H9 (cell line): ENCODE results near the gene CLC. TPM values are rescaled to one million over a fixed set of nuclear protein-coding genes. Genes with fewer than 3 reads are reported as not detected.

Experiments used
- DNase-seq: peaks from one replicate; pipeline ENCODE4 v3.0.0-alpha.2; 2017
- H2AFZ ChIP-seq: one replicate; pipeline ENCODE4 v1.6.1; 2013; ENCODE audit warnings: mild to moderate bottlenecking, low read length, control low read depth, moderate library complexity
- H2AK5ac ChIP-seq: 2 replicates; pipeline ENCODE4 v1.6.1; 2013; ENCODE audit warnings: low read length, control low read depth, mixed read lengths; ENCODE audit not compliant: insufficient read length
- H2BK120ac ChIP-seq: one replicate; pipeline ENCODE4 v1.6.1; 2013; ENCODE audit warnings: low read depth, mild to moderate bottlenecking, low read length, control low read depth, inconsistent platforms; ENCODE audit not compliant: poor library complexity, severe bottlenecking
- H2BK12ac ChIP-seq: 2 replicates; pipeline ENCODE4 v1.6.1; 2013; ENCODE audit warnings: low read length, control low read depth, mixed read lengths, low read depth; ENCODE audit not compliant: insufficient read length
- H2BK15ac ChIP-seq: 2 replicates; pipeline ENCODE4 v1.6.1; 2013; ENCODE audit warnings: low read depth, low read length, control low read depth
- H2BK20ac ChIP-seq: one replicate; pipeline ENCODE4 v1.6.1; 2013; ENCODE audit warnings: low read depth, mild to moderate bottlenecking, low read length, control low read depth, inconsistent platforms; ENCODE audit not compliant: poor library complexity, severe bottlenecking
- H2BK5ac ChIP-seq: 2 replicates; pipeline ENCODE4 v1.6.1; 2013; ENCODE audit warnings: low read length, control low read depth, mixed read lengths; ENCODE audit not compliant: insufficient read length
- H3K14ac ChIP-seq: 2 replicates; pipeline ENCODE4 v1.6.1; 2013; ENCODE audit warnings: low read length, control low read depth; ENCODE audit not compliant: insufficient read depth
- H3K18ac ChIP-seq: 2 replicates; pipeline ENCODE4 v1.6.1; 2013; ENCODE audit warnings: low read depth, mild to moderate bottlenecking, mixed read lengths, low read length, control low read depth; ENCODE audit not compliant: insufficient read length
- H3K23ac ChIP-seq: 2 replicates; pipeline ENCODE4 v1.6.1; 2013; ENCODE audit warnings: low read length, control low read depth, mixed read lengths, low read depth; ENCODE audit not compliant: insufficient read length
- H3K23me2 ChIP-seq: 2 replicates; pipeline ENCODE4 v1.6.1; 2013; ENCODE audit warnings: low read depth, mild to moderate bottlenecking, mixed read lengths, low read length, control low read depth; ENCODE audit not compliant: insufficient read length, poor library complexity, severe bottlenecking
- H3K27ac ChIP-seq: 2 replicates; pipeline ENCODE4 v1.5.1; 2013; ENCODE audit warnings: low read length, control low read depth, mixed read lengths, low read depth; ENCODE audit not compliant: insufficient read length
- H3K27me3 ChIP-seq: 2 replicates; pipeline ENCODE4 v1.6.1; 2013; ENCODE audit warnings: low read length, control low read depth, inconsistent platforms; ENCODE audit not compliant: insufficient read depth
- H3K4ac ChIP-seq: 2 replicates; pipeline ENCODE4 v1.6.1; 2013; ENCODE audit warnings: low read depth, mild to moderate bottlenecking, control low read depth, inconsistent platforms, low read length, moderate library complexity
- H3K4me1 ChIP-seq: 2 replicates; pipeline ENCODE4 v1.6.1; 2013; ENCODE audit warnings: low read length, control low read depth, inconsistent platforms; ENCODE audit not compliant: insufficient read depth
- H3K4me2 ChIP-seq: 2 replicates; pipeline ENCODE4 v1.6.1; 2013; ENCODE audit warnings: low read length, control low read depth, mixed read lengths; ENCODE audit not compliant: insufficient read length, insufficient read depth
- H3K56ac ChIP-seq: 2 replicates; pipeline ENCODE4 v1.6.1; 2013; ENCODE audit warnings: low read depth, mild to moderate bottlenecking, mixed read lengths, low read length, control low read depth; ENCODE audit not compliant: insufficient read length
- H3K79me1 ChIP-seq: 2 replicates; pipeline ENCODE4 v1.6.1; 2013; ENCODE audit warnings: low read depth, mild to moderate bottlenecking, moderate library complexity, low read length, control low read depth, inconsistent platforms; ENCODE audit not compliant: insufficient read depth, poor library complexity, severe bottlenecking
- H3K79me2 ChIP-seq: 2 replicates; pipeline ENCODE4 v1.6.1; 2013; ENCODE audit warnings: low read length, control low read depth, inconsistent platforms; ENCODE audit not compliant: insufficient read depth
- H3K9ac ChIP-seq: 2 replicates; pipeline ENCODE4 v1.6.1; 2013; ENCODE audit warnings: low read length, control low read depth, mixed read lengths; ENCODE audit not compliant: insufficient read length; ENCODE audit errors: extremely low read depth
- H3K9me3 ChIP-seq: one replicate; pipeline ENCODE4 v1.6.1; 2013; ENCODE audit warnings: low read depth, low read length, inconsistent platforms; ENCODE audit not compliant: control insufficient read depth
- H3T11ph ChIP-seq: one replicate; pipeline ENCODE4 v1.6.1; 2013; ENCODE audit warnings: mild to moderate bottlenecking, low read length, control low read depth, inconsistent platforms
- H4K20me1 ChIP-seq: one replicate; pipeline ENCODE4 v1.6.1; 2013; ENCODE audit not compliant: control insufficient read depth, insufficient read length, insufficient read depth
- H4K5ac ChIP-seq: 2 replicates; pipeline ENCODE4 v1.6.1; 2013; ENCODE audit warnings: low read depth, mild to moderate bottlenecking, mixed read lengths, low read length, control low read depth; ENCODE audit not compliant: insufficient read length
- H4K8ac ChIP-seq: replicated peaks from 2 replicates; pipeline ENCODE4 v1.6.1; 2013; ENCODE audit warnings: low read length, control low read depth, mixed read lengths, low read depth; ENCODE audit not compliant: insufficient read length
- H4K91ac ChIP-seq: 2 replicates; pipeline ENCODE4 v1.6.1; 2013; ENCODE audit warnings: low read depth, mild to moderate bottlenecking, moderate library complexity, mixed read lengths, low read length, control low read depth; ENCODE audit not compliant: insufficient read length
- H3K27ac Mint-ChIP-seq, 3 experiments: 2 replicates in 2 of 3; 3 replicates in 1 of 3; pipeline ENCODE4 v1.8.0; 2020 to 2021; ENCODE audit warnings: mixed read lengths in 3 of 3, mild to moderate bottlenecking in 1 of 3, moderate library complexity in 1 of 3
- H3K27me3 Mint-ChIP-seq: 2 replicates; pipeline ENCODE4 v1.8.0; 2021; ENCODE audit warnings: low read depth, mild to moderate bottlenecking, moderate library complexity, mixed read lengths
- H3K36me3 Mint-ChIP-seq, 3 experiments: 2 replicates in 2 of 3; 3 replicates in 1 of 3; pipeline ENCODE4 v1.8.0; 2020 to 2021; ENCODE audit warnings: low read depth in 3 of 3, mixed read lengths in 3 of 3; ENCODE audit not compliant: insufficient read depth in 1 of 3
- H3K4me1 Mint-ChIP-seq, 2 experiments: 2 replicates each; pipeline ENCODE4 v1.8.0; 2020; ENCODE audit warnings: mixed read lengths in 2 of 2
- H3K4me3 Mint-ChIP-seq, 2 experiments: 2 replicates in 1 of 2; 3 replicates in 1 of 2; pipeline ENCODE4 v1.8.0; 2020 to 2021; ENCODE audit warnings: mild to moderate bottlenecking in 2 of 2, mixed read lengths in 2 of 2, moderate library complexity in 1 of 2
- H3K9me3 Mint-ChIP-seq, 2 experiments: 2 replicates in 1 of 2; 3 replicates in 1 of 2; pipeline ENCODE4 v1.8.0; 2020; ENCODE audit warnings: mild to moderate bottlenecking in 2 of 2, mixed read lengths in 2 of 2, moderate library complexity in 1 of 2
- total RNA-seq: library from RNA; stranded (reverse); gene quantifications from 2 replicates; pipeline ENCODE4 v1.2.1, GENCODE V29; 2021
- TF ChIP-seq, protein P1 (sequence below): fragments of 200-600 bp; sonication (generic); conservative IDR thresholded peaks from 3 replicates; pipeline ENCODE4 v1.8.0; 2021; ENCODE audit warnings: antibody characterized with exemption, mild to moderate bottlenecking

Gene CLC
- total RNA-seq, 1 experiment from 2014 or later: 0.39 TPM

- peaks cover 13% of the 10 kb centered on the region for H3K27me3 Mint-ChIP-seq
These were observed 15.0 kb upstream of the CLC start for GRCh38 chr19:39752795-39753194.

More at GRCh38 chr19:39752795-39753194, 15.0 kb upstream of the CLC start:
- TF ChIP-seq, protein P1, sequence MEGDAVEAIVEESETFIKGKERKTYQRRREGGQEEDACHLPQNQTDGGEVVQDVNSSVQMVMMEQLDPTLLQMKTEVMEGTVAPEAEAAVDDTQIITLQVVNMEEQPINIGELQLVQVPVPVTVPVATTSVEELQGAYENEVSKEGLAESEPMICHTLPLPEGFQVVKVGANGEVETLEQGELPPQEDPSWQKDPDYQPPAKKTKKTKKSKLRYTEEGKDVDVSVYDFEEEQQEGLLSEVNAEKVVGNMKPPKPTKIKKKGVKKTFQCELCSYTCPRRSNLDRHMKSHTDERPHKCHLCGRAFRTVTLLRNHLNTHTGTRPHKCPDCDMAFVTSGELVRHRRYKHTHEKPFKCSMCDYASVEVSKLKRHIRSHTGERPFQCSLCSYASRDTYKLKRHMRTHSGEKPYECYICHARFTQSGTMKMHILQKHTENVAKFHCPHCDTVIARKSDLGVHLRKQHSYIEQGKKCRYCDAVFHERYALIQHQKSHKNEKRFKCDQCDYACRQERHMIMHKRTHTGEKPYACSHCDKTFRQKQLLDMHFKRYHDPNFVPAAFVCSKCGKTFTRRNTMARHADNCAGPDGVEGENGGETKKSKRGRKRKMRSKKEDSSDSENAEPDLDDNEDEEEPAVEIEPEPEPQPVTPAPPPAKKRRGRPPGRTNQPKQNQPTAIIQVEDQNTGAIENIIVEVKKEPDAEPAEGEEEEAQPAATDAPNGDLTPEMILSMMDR: no peak
- Histone ChIP-seq H3K79me2 (no peaks in the 10 kb centered on the region), H2BK20ac (no peak overlapping the region), H2BK15ac (no peak overlapping the region), H4K8ac (no peak overlapping the region), H2BK5ac (no peak overlapping the region), H3K23ac (no peak overlapping the region), H3K27me3 (no peaks in the 10 kb centered on the region), H3K4me1 (no peaks in the 10 kb centered on the region), H4K20me1 (no peaks in the 10 kb centered on the region), H2AFZ (no peak overlapping the region), H3K4ac (no peak overlapping the region), H4K5ac (no peak overlapping the region), H3K9ac (no peak overlapping the region), H2AK5ac (no peak overlapping the region), H3K23me2 (no peaks in the 10 kb centered on the region), H3K56ac (no peak overlapping the region), H3K27ac (no peak overlapping the region), H2BK12ac (no peak overlapping the region), H3K18ac (no peak overlapping the region), H4K91ac (no peak overlapping the region), H2BK120ac (no peak overlapping the region), H3K4me2 (no peak overlapping the region), H3K79me1 (no peaks in the 10 kb centered on the region), H3K9me3 (no peaks in the 10 kb centered on the region), H3T11ph (no peak overlapping the region), H3K14ac (no peak overlapping the region)
- no peak overlapping the region for H3K27ac Mint-ChIP-seq
- H3K4me3 Mint-ChIP-seq: no peak overlapping the region
- no peaks in the 10 kb centered on the region for H3K9me3 Mint-ChIP-seq
- H3K36me3 Mint-ChIP-seq: no peaks in the 10 kb centered on the region
- DNase-seq: no peak
- no peaks in the 10 kb centered on the region for H3K4me1 Mint-ChIP-seq
